Measurements from ENCODE around the gene FRMD5. TPM values are rescaled to one million over a fixed set of nuclear protein-coding genes. Genes with fewer than 3 reads are reported as not detected.
A peak's percentile ranks its signal among the peaks of the same experiment; 100 is the strongest.

FRMD5 gene
- total RNA-seq, 1 experiment from 2014 or later, result not detected

DNA sequence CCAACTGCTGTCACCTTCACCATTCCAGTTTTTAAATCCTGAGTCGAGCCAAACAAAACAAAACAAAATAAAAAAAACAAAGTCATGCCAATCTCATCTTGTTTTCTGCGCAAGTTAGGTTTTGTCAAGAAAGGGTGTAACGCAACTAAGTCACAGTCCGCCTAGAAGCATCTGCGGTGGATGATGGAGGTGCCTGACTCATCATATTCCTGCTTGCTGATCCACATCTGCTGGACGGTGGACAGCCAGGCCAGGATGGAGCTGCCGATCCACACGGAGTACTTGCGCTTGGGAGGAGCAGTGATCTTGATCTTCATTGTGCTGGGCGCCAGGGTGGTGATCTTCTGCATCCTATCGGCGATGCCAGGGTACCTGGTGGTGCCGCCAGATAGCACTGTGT, 206.2 kb downstream of the FRMD5 start:
- no peaks in the 10 kb centered on the region for H3K36me3 ChIP-seq (ENCODE audit: insufficient read depth, low read length)
- no peaks in the 10 kb centered on the region for H3K27me3 ChIP-seq (ENCODE audit: low read length)
- no peaks in the 10 kb centered on the region for H3K9me3 ChIP-seq (ENCODE audit: low read length)
- no peaks in the 10 kb centered on the region for H3K9me2 ChIP-seq (replicated peaks; ENCODE audit: insufficient read depth, low read length)
- peaks cover 20% of the 10 kb centered on the region for H3K4me1 ChIP-seq (ENCODE audit: low read length)
- no peak overlapping the region for H3K4me3 ChIP-seq (ENCODE audit: low read length)
- DNase-seq, result no peak
- no peaks in the 10 kb centered on the region for H3K79me2 ChIP-seq (ENCODE audit: low read length)
- no peak overlapping the region for H3K9ac ChIP-seq (ENCODE audit: low read length)
- no peak overlapping the region for H3K4me2 ChIP-seq (ENCODE audit: low read depth, low read length, poor library complexity, severe bottlenecking)
- H2AFZ ChIP-seq (ENCODE audit: low read length), result no peak overlapping the region
- H3K27ac ChIP-seq (ENCODE audit: low read length), result no peak overlapping the region
- H4K20me1 ChIP-seq (ENCODE audit: insufficient read depth, low read depth, low read length), result no peaks in the 10 kb centered on the region

DNA sequence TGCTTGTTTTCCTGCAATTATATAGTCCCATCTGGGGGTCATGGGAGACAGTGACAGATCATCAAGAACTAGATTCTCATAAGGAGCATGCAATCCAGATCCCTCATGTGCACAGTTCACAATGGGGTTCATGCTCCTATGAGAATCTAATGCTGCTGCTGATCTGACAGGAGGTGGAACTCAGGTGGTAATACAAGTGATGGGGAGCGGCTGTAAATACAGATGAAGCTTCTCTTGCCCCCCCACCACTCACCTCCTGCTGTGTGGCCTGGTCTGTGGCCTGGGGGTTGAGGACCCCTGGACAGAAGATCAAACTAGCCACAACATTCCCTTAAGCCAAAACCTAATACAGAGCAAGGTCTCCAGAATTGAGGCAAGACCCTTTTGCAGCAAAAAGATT, 207.1 kb downstream of the FRMD5 start:
- DNase-seq, result no peak
- Histone ChIP-seq H3K4me3 (ENCODE audit: low read length) (no peak overlapping the region), H3K79me2 (ENCODE audit: low read length) (no peaks in the 10 kb centered on the region), H3K9ac (ENCODE audit: low read length) (no peak overlapping the region), H3K36me3 (ENCODE audit: insufficient read depth, low read length) (no peaks in the 10 kb centered on the region), H4K20me1 (ENCODE audit: insufficient read depth, low read depth, low read length) (no peaks in the 10 kb centered on the region), H3K27ac (ENCODE audit: low read length) (no peak overlapping the region), H3K9me2 (replicated peaks; ENCODE audit: insufficient read depth, low read length) (no peaks in the 10 kb centered on the region), H3K4me1 (ENCODE audit: low read length) (peaks cover 20% of the 10 kb centered on the region), H3K4me2 (ENCODE audit: low read depth, low read length, poor library complexity, severe bottlenecking) (no peak overlapping the region), H3K9me3 (ENCODE audit: low read length) (no peaks in the 10 kb centered on the region), H2AFZ (ENCODE audit: low read length) (no peak overlapping the region), H3K27me3 (ENCODE audit: low read length) (no peaks in the 10 kb centered on the region)

DNA sequence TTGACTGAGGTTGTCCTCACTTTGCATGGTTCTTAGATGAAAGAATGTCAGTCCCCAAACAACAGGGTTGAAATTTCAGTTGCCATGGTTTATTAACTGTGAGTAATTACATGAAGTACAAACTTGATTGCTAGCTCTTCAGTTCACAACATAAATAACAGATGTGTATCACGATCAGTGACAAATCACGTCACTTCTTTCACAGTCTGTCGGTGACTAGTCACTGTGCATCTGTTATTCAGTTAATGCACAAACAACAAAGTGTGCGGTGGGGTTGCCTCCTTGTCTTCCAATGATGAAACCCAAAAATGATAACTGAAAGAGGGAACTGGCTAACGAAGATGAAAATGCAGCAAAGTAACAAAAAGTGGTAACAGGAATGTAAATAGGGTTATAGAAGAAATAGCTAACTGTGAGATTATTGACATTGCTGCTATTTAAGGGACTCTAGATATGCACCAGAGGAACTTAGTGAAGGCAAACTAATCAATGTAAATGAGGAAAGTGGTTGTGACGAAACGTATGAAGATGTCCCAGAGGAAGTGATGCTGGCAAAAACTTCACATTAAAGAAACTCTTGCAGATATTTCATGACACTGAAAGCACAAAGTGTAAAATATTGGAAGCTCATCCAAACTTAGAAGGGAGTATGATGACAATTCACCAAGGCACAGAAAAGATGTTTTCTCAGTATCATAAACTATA, 208.9 kb downstream of the FRMD5 start:
- peak; percentile 76 for DNase-seq
- H3K9ac ChIP-seq (ENCODE audit: low read length), result peak overlapping the region; percentile 11; the same call in 1 of the 2 replicates
- H3K27me3 ChIP-seq (ENCODE audit: low read length), result no peaks in the 10 kb centered on the region
- H3K36me3 ChIP-seq (ENCODE audit: insufficient read depth, low read length), result no peaks in the 10 kb centered on the region
- no peaks in the 10 kb centered on the region for H3K9me2 ChIP-seq (replicated peaks; ENCODE audit: insufficient read depth, low read length)
- peaks cover 35% of the 10 kb centered on the region for H3K4me1 ChIP-seq (ENCODE audit: low read length)
- no peaks in the 10 kb centered on the region for H3K9me3 ChIP-seq (ENCODE audit: low read length)
- no peaks in the 10 kb centered on the region for H4K20me1 ChIP-seq (ENCODE audit: insufficient read depth, low read depth, low read length)
- H3K4me3 ChIP-seq (ENCODE audit: low read length), result peak overlapping the region; percentile 44
- peak overlapping the region; percentile 39; the same call in 1 of the 2 replicates for H3K27ac ChIP-seq (ENCODE audit: low read length)
- H3K79me2 ChIP-seq (ENCODE audit: low read length), result no peaks in the 10 kb centered on the region
- H2AFZ ChIP-seq (ENCODE audit: low read length), result peak overlapping the region; percentile 63
- H3K4me2 ChIP-seq (ENCODE audit: low read depth, low read length, poor library complexity, severe bottlenecking), result peak overlapping the region; percentile 67

DNA sequence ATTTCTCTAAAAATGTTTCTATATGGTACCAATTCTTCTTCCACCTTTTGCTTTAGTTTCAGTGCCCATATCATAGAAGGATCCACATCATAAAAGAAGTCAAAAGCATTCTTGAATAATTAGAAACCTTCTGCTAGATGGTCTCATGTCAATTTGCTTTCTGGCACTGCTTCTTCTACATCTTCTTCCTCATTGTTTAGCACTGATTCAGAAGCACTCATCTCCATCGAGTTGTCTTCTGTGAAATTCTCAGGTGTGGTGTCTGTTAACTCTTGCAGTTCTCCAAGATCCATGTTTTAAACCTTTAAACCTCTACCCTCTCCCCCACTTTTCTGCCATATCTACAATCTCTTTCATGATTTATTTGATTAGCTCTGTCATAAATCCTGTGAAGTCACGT, 213.5 kb downstream of the FRMD5 start:
- H3K79me2 ChIP-seq (ENCODE audit: low read length), result no peaks in the 10 kb centered on the region
- no peaks in the 10 kb centered on the region for H3K9me3 ChIP-seq (ENCODE audit: low read length)
- H3K9me2 ChIP-seq (replicated peaks; ENCODE audit: insufficient read depth, low read length), result no peaks in the 10 kb centered on the region
- no peak overlapping the region for H2AFZ ChIP-seq (ENCODE audit: low read length)
- H3K4me3 ChIP-seq (ENCODE audit: low read length), result no peak overlapping the region
- peaks cover 41% of the 10 kb centered on the region for H3K4me1 ChIP-seq (ENCODE audit: low read length)
- no peak overlapping the region for H3K27ac ChIP-seq (ENCODE audit: low read length)
- DNase-seq, result no peak
- H3K36me3 ChIP-seq (ENCODE audit: insufficient read depth, low read length), result no peaks in the 10 kb centered on the region
- H3K27me3 ChIP-seq (ENCODE audit: low read length), result no peaks in the 10 kb centered on the region
- no peaks in the 10 kb centered on the region for H4K20me1 ChIP-seq (ENCODE audit: insufficient read depth, low read depth, low read length)
- H3K9ac ChIP-seq (ENCODE audit: low read length), result no peak overlapping the region
- H3K4me2 ChIP-seq (ENCODE audit: low read depth, low read length, poor library complexity, severe bottlenecking), result no peak overlapping the region

DNA sequence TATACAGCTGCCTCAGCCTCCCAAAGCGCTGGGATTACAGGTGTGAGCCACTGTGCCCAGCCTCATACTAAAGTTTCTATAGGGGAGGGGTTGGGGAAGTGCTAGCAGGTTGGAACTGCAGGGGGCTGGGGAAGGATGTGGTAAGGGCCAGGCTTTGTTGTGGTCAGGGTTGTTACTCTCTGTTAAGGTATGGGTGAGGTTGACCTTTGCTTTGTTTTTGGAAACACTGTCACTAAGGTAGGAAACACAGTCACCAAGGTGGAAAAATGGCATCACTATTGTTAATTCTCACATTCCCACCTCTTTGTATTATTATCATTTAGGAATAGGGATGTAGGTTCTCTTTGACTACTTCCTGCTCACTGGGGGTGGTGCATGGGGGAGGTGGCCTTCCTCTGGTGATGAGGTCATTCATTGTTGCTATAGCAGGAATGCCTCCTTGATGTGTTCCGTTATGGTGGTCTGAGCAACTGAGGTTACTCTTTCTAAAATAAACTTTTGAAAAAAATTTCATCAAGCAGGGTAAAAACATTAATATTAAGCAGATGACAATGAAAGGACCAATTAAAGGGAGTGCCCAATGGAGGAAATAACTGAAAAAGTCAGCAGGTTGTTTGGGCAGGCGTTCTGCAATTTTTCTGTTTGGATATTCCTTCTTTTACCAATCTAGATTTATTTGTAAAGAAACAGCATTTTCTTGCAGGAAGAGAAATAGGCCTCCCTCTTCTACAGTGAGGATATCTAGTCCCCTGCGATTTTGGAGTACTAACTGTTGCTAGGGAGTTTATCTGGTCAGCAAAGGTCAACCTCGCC, 217.8 kb downstream of the FRMD5 start:
- H3K4me3 ChIP-seq (ENCODE audit: low read length), result no peak overlapping the region
- H3K9me2 ChIP-seq (replicated peaks; ENCODE audit: insufficient read depth, low read length), result no peaks in the 10 kb centered on the region
- H4K20me1 ChIP-seq (ENCODE audit: insufficient read depth, low read depth, low read length), result no peaks in the 10 kb centered on the region
- no peaks in the 10 kb centered on the region for H3K9me3 ChIP-seq (ENCODE audit: low read length)
- no peak overlapping the region for H3K9ac ChIP-seq (ENCODE audit: low read length)
- H3K79me2 ChIP-seq (ENCODE audit: low read length), result no peaks in the 10 kb centered on the region
- no peaks in the 10 kb centered on the region for H3K36me3 ChIP-seq (ENCODE audit: insufficient read depth, low read length)
- no peak overlapping the region for H3K4me2 ChIP-seq (ENCODE audit: low read depth, low read length, poor library complexity, severe bottlenecking)
- peaks cover 49% of the 10 kb centered on the region for H3K4me1 ChIP-seq (ENCODE audit: low read length)
- H2AFZ ChIP-seq (ENCODE audit: low read length), result no peak overlapping the region
- no peak for DNase-seq
- no peak overlapping the region for H3K27ac ChIP-seq (ENCODE audit: low read length)
- H3K27me3 ChIP-seq (ENCODE audit: low read length), result no peaks in the 10 kb centered on the region

DNA sequence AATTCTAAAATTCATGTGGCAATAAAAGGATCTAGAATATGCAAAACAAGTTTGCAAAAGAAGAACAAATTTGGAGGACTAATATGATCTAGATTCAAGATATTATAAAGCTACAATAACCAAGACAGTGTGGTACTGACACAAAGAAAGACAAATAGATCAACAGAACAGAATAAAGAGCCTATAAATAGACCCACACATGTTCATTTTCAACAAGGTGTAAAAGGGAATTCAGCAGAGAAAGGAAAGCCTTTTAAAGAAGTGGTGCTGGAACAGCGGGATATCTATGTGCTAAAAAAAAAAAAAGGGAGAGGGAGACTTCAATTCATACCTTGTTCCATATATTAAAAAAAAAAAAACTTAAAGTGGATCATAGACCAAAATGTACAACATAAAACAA, 219.3 kb downstream of the FRMD5 start:
- Histone ChIP-seq H3K27me3 (ENCODE audit: low read length) (no peaks in the 10 kb centered on the region), H2AFZ (ENCODE audit: low read length) (no peak overlapping the region), H3K4me2 (ENCODE audit: low read depth, low read length, poor library complexity, severe bottlenecking) (peak overlapping the region; percentile 60), H3K9me3 (ENCODE audit: low read length) (no peaks in the 10 kb centered on the region), H3K9ac (ENCODE audit: low read length) (no peak overlapping the region), H3K27ac (ENCODE audit: low read length) (no peak overlapping the region), H3K79me2 (ENCODE audit: low read length) (no peaks in the 10 kb centered on the region), H3K36me3 (ENCODE audit: insufficient read depth, low read length) (no peaks in the 10 kb centered on the region), H4K20me1 (ENCODE audit: insufficient read depth, low read depth, low read length) (no peaks in the 10 kb centered on the region), H3K4me3 (ENCODE audit: low read length) (peak overlapping the region; percentile 39; the same call in 1 of the 2 replicates), H3K4me1 (ENCODE audit: low read length) (peaks cover 37% of the 10 kb centered on the region), H3K9me2 (replicated peaks; ENCODE audit: insufficient read depth, low read length) (no peaks in the 10 kb centered on the region)
- peak; percentile 51 for DNase-seq

DNA sequence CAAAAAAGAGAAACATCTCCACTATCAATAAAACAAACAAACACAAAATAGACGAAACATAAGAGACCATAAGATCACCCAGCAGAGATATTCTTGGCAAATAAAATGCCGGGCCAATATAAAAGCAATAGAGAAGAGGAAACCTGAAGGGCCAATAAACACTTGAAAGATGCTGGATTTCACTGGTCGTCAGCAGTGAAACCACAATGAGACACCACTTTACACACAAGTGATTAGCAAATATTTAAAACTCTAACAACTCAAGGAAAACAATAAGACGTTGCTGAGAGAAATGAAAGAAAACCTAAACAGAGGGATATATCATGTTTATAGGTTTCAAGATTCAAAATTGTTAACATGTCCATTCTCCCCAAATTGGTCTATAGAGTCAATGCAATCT, 219.7 kb downstream of the FRMD5 start:
- peak overlapping the region; percentile 60 for H3K4me2 ChIP-seq (ENCODE audit: low read depth, low read length, poor library complexity, severe bottlenecking)
- H4K20me1 ChIP-seq (ENCODE audit: insufficient read depth, low read depth, low read length), result no peaks in the 10 kb centered on the region
- no peaks in the 10 kb centered on the region for H3K79me2 ChIP-seq (ENCODE audit: low read length)
- no peaks in the 10 kb centered on the region for H3K9me3 ChIP-seq (ENCODE audit: low read length)
- H3K27ac ChIP-seq (ENCODE audit: low read length), result peak overlapping the region; percentile 33; the same call in 1 of the 2 replicates
- peak overlapping the region; percentile 39 for H3K4me3 ChIP-seq (ENCODE audit: low read length)
- peaks cover 35% of the 10 kb centered on the region for H3K4me1 ChIP-seq (ENCODE audit: low read length)
- no peaks in the 10 kb centered on the region for H3K9me2 ChIP-seq (replicated peaks; ENCODE audit: insufficient read depth, low read length)
- no peaks in the 10 kb centered on the region for H3K27me3 ChIP-seq (ENCODE audit: low read length)
- H2AFZ ChIP-seq (ENCODE audit: low read length), result no peak overlapping the region
- no peak for DNase-seq
- H3K36me3 ChIP-seq (ENCODE audit: insufficient read depth, low read length), result no peaks in the 10 kb centered on the region
- 0 out of 2 replicates have a peak overlapping the region, but pooled peaks have one; percentile 0 for H3K9ac ChIP-seq (ENCODE audit: low read length)

DNA sequence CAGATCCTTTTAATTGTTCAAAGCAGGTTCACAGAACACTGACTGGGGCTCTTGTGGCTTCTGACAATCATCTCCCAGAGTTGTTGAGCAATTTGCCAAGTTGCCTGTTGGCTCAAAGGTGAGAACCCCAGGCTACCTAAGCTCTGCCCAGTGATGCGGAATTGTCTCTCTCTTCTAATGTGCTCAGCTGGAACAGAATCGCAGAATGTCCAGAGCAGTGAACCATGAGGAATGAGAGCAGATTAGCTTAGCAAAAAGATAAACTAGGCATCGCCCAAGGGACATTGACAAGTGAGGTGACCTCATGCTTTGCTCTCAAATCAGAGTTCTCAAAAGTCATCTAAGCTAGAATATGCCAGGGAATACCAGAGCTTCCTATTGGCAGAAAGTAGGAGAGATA, 220.2 kb downstream of the FRMD5 start:
- peak; percentile 91 for DNase-seq
- peak overlapping the region; percentile 33; the same call in 1 of the 2 replicates for H3K27ac ChIP-seq (ENCODE audit: low read length)
- H3K9me3 ChIP-seq (ENCODE audit: low read length), result no peaks in the 10 kb centered on the region
- no peaks in the 10 kb centered on the region for H3K79me2 ChIP-seq (ENCODE audit: low read length)
- H3K9me2 ChIP-seq (replicated peaks; ENCODE audit: insufficient read depth, low read length), result no peaks in the 10 kb centered on the region
- no peaks in the 10 kb centered on the region for H3K27me3 ChIP-seq (ENCODE audit: low read length)
- H3K4me3 ChIP-seq (ENCODE audit: low read length), result peak overlapping the region; percentile 39
- no peak overlapping the region for H3K9ac ChIP-seq (ENCODE audit: low read length)
- H4K20me1 ChIP-seq (ENCODE audit: insufficient read depth, low read depth, low read length), result no peaks in the 10 kb centered on the region
- H3K4me2 ChIP-seq (ENCODE audit: low read depth, low read length, poor library complexity, severe bottlenecking), result peak overlapping the region; percentile 60
- no peak overlapping the region for H2AFZ ChIP-seq (ENCODE audit: low read length)
- no peaks in the 10 kb centered on the region for H3K36me3 ChIP-seq (ENCODE audit: insufficient read depth, low read length)
- H3K4me1 ChIP-seq (ENCODE audit: low read length), result peaks cover 35% of the 10 kb centered on the region

Data from Karpas-422 (cell line).